HCT116 (cell line): ENCODE measurements around the gene KCNAB2. TPM values are rescaled to one million over a fixed set of nuclear protein-coding genes. Genes with fewer than 3 reads are reported as not detected.

Experiments used
- ATAC-seq: fragments of 200-7000 bp; cut with Tn5 transposase; 2 replicates; pipeline ENCODE4 v1.9.1; 2020; ENCODE audit warnings: mild to moderate bottlenecking, moderate library complexity
- BruUV-seq: library from RNA; stranded (reverse); fragments of 400-500 nt; replicated peaks from 2 replicates; lab custom pipeline; 2021; lab: Mats Ljungman, UMichigan
- CTCF ChIA-PET: fragments of 300-600 bp; sonication (Branson Sonifier 250); formaldehyde crosslinking; loops from one replicate; lab custom pipeline; 2021; ENCODE audit warnings: antibody characterized with exemption; lab: Charles Lee
- POLR2A ChIA-PET: fragments of 300-600, 350-600 bp; sonication (Branson Sonifier 250); formaldehyde crosslinking; loops from one replicate; lab custom pipeline; 2021; ENCODE audit warnings: antibody characterized with exemption; lab: Charles Lee
- RAD21 ChIA-PET, 2 experiments: fragments of 300-600 bp; sonication (Branson Sonifier 250); formaldehyde crosslinking; loops; one replicate each; lab custom pipeline; 2023; ENCODE audit warnings: low total read pairs in 2 of 2; ENCODE audit not compliant: uncharacterized antibody in 2 of 2, unreplicated experiment in 2 of 2, low non-redundant PET in 1 of 2; lab: Charles Lee
- DNase-seq: peaks from one replicate; pipeline ENCODE4 v3.0.0-alpha.2; 2010; ENCODE audit warnings: low read depth, low spot score
- H2AFZ ChIP-seq: fragments of 200-600 bp; shearing (Covaris generic), sonication (generic); 2 replicates; pipeline ENCODE4 v1.6.1; 2017; ENCODE audit warnings: low read depth, mixed run types, mixed read lengths, antibody characterized with exemption, low read length; ENCODE audit not compliant: poor library complexity, severe bottlenecking
- H3K27ac ChIP-seq: 2 replicates; pipeline ENCODE4 v1.5.1; 2012; ENCODE audit warnings: low read depth, low read length
- H3K27me3 ChIP-seq: fragments of 200-600 bp; sonication (generic); 2 replicates; pipeline ENCODE4 v1.6.1; 2016; ENCODE audit warnings: mixed run types, low read length, mixed read lengths; ENCODE audit not compliant: insufficient read depth
- H3K36me3 ChIP-seq, 2 experiments: fragments of 200-500 bp in 1 of 2; fragments of 200-600 bp in 1 of 2; sonication (Bioruptor generic) in 1 of 2; sonication (generic) in 1 of 2; 2 replicates each; pipeline versions ENCODE4 v1.5.1 to v1.6.1; 2014 to 2016; ENCODE audit warnings: low read length in 2 of 2, inconsistent platforms in 1 of 2, mixed read lengths in 1 of 2, mixed run types in 1 of 2; ENCODE audit not compliant: insufficient read depth in 2 of 2, control insufficient read depth in 1 of 2
- H3K4me1 ChIP-seq, 2 experiments: fragments of 200-600 bp in 1 of 2; sonication (generic) in 1 of 2; 2 replicates each; pipeline versions ENCODE4 v1.5.1 to v1.6.1; 2012 to 2017; ENCODE audit warnings: low read length in 2 of 2, inconsistent platforms in 1 of 2, mild to moderate bottlenecking in 1 of 2, mixed read lengths in 1 of 2, mixed run types in 1 of 2, moderate library complexity in 1 of 2; ENCODE audit not compliant: insufficient read depth in 2 of 2, control insufficient read depth in 1 of 2
- H3K4me2 ChIP-seq: fragments of 200-600 bp; sonication (generic); 2 replicates; pipeline ENCODE4 v1.6.1; 2017; ENCODE audit warnings: mixed run types, low read length, mixed read lengths
- H3K4me3 ChIP-seq, 2 experiments: fragments of 200-600 bp in 1 of 2; sonication (generic) in 1 of 2; replicated peaks in 1 of 2; 2 replicates each; pipeline ENCODE4 v1.5.1; 2011 to 2016; ENCODE audit warnings: low read length in 2 of 2, control low read depth in 1 of 2, low read depth in 1 of 2, mild to moderate bottlenecking in 1 of 2, mixed read lengths in 1 of 2, mixed run types in 1 of 2
- H3K79me2 ChIP-seq: fragments of 200-600 bp; sonication (generic); 2 replicates; pipeline ENCODE4 v1.6.1; 2017; ENCODE audit warnings: mild to moderate bottlenecking, mixed run types, low read length, moderate library complexity, mixed read lengths; ENCODE audit not compliant: insufficient read depth
- H3K9ac ChIP-seq: fragments of 200-600 bp; sonication (generic); 2 replicates; pipeline ENCODE4 v1.6.1; 2016; ENCODE audit warnings: low read length, mixed read lengths
- H3K9me2 ChIP-seq: fragments of 200-600 bp; sonication (generic), shearing (Covaris generic); 2 replicates; pipeline ENCODE4 v1.6.1; 2017; ENCODE audit warnings: mixed run types, mild to moderate bottlenecking, moderate library complexity; ENCODE audit not compliant: insufficient read depth
- H3K9me3 ChIP-seq, 2 experiments: fragments of 200-500 bp in 1 of 2; fragments of 200-600 bp in 1 of 2; sonication (Bioruptor generic) in 1 of 2; sonication (generic) in 1 of 2; 2 replicates each; pipeline ENCODE4 v1.6.1; 2014 to 2017; ENCODE audit warnings: low read length in 2 of 2, mixed read lengths in 2 of 2, inconsistent platforms in 1 of 2, low read depth in 1 of 2, mild to moderate bottlenecking in 1 of 2, mixed run types in 1 of 2, moderate library complexity in 1 of 2; ENCODE audit not compliant: control insufficient read depth in 1 of 2, insufficient read depth in 1 of 2
- H4K20me1 ChIP-seq: fragments of 200-600 bp; sonication (generic), shearing (Covaris generic); 2 replicates; pipeline ENCODE4 v1.6.1; 2017; ENCODE audit warnings: mixed run types, mild to moderate bottlenecking, moderate library complexity; ENCODE audit not compliant: insufficient read depth
- CBX3 ChIP-seq: IDR thresholded peaks from 2 replicates; pipeline ENCODE4 v1.6.1; 2012; ENCODE audit warnings: low read depth
- CTCF ChIP-seq, 3 experiments: fragments of 200-600 bp in 1 of 3; sonication (generic) in 1 of 3; IDR thresholded peaks in 2 of 3; conservative IDR thresholded peaks in 1 of 3; 2 replicates each; pipeline ENCODE4 v1.5.1; 2012 to 2017; ENCODE audit warnings: low read depth in 2 of 3, low read length in 2 of 3, antibody characterized with exemption in 1 of 3, borderline replicate concordance in 1 of 3, control low read depth in 1 of 3, mild to moderate bottlenecking in 1 of 3, mixed read lengths in 1 of 3, mixed run types in 1 of 3, moderate library complexity in 1 of 3; ENCODE audit not compliant: insufficient read depth in 1 of 3
- EGR1 ChIP-seq: IDR thresholded peaks from 2 replicates; pipeline ENCODE4 v1.6.1; 2012; ENCODE audit warnings: low read depth
- EZH2 ChIP-seq: fragments of 200-600 bp; sonication (generic); IDR thresholded peaks from 2 replicates; pipeline ENCODE4 v1.6.1; 2017; ENCODE audit warnings: antibody characterized with exemption, mixed run types
- EZH2phosphoT487 ChIP-seq: fragments of 200-600 bp; IDR thresholded peaks from 2 replicates; pipeline ENCODE4 v1.6.1; 2018; ENCODE audit warnings: antibody characterized with exemption, borderline replicate concordance
- FOSL1 ChIP-seq: IDR thresholded peaks from 2 replicates; pipeline ENCODE4 v1.6.1; 2012; ENCODE audit warnings: low read depth
- JUND ChIP-seq: IDR thresholded peaks from 2 replicates; pipeline ENCODE4 v1.6.1; 2012
- POLR2AphosphoS5 ChIP-seq: IDR thresholded peaks from 2 replicates; pipeline ENCODE4 v1.6.1; 2011; ENCODE audit warnings: mild to moderate bottlenecking, low read depth, low read length, moderate library complexity
- RAD21 ChIP-seq: IDR thresholded peaks from 2 replicates; pipeline ENCODE4 v1.6.1; 2012; ENCODE audit warnings: low read depth, mild to moderate bottlenecking
- SIN3A ChIP-seq: IDR thresholded peaks from 2 replicates; pipeline ENCODE4 v1.6.1; 2012; ENCODE audit warnings: low read depth
- SP1 ChIP-seq: IDR thresholded peaks from 2 replicates; pipeline ENCODE4 v1.6.1; 2012; ENCODE audit warnings: low read depth
- TCF7L2 ChIP-seq: IDR thresholded peaks from 2 replicates; pipeline ENCODE4 v1.7.0; 2011; ENCODE audit warnings: borderline replicate concordance, inconsistent platforms; ENCODE audit not compliant: insufficient read depth, insufficient read length; ENCODE audit errors: extremely low read depth
- ZFX ChIP-seq: fragments of 450-650 bp; IDR thresholded peaks from 2 replicates; pipeline ENCODE4 v1.6.1; 2017
- ZNF274 ChIP-seq: fragments of 200-500 bp; sonication (Bioruptor generic); IDR thresholded peaks from 2 replicates; pipeline ENCODE4 v1.6.1; 2014; ENCODE audit warnings: mild to moderate bottlenecking, low read depth, low read length, inconsistent platforms
- intact Hi-C: fragments of 100-400 bp; cut with micrococcal nuclease; formaldehyde crosslinking; loops from 2 replicates; pipeline ENCODE4 v1.10.0; 2022
- total RNA-seq: library from RNA; stranded (reverse); gene quantifications from one replicate; pipeline ENCODE4 v1.2.1, GENCODE V29; 2021; ENCODE audit not compliant: unreplicated experiment
- TF ChIP-seq, protein P1 (sequence below): IDR thresholded peaks from 2 replicates; pipeline ENCODE4 v1.6.1; 2012; ENCODE audit warnings: low read depth
- TF ChIP-seq, protein P2 (sequence below): IDR thresholded peaks from 2 replicates; pipeline ENCODE4 v1.6.1; 2011; ENCODE audit warnings: mild to moderate bottlenecking, low read length, moderate library complexity; ENCODE audit not compliant: insufficient replicate concordance; ENCODE audit errors: extremely low read depth
- TF ChIP-seq, protein P3 (sequence below): IDR thresholded peaks from 2 replicates; pipeline ENCODE4 v1.6.1; 2012

Gene KCNAB2
- total RNA-seq, 1 experiment from 2014 or later: 18.1 TPM

DNA sequence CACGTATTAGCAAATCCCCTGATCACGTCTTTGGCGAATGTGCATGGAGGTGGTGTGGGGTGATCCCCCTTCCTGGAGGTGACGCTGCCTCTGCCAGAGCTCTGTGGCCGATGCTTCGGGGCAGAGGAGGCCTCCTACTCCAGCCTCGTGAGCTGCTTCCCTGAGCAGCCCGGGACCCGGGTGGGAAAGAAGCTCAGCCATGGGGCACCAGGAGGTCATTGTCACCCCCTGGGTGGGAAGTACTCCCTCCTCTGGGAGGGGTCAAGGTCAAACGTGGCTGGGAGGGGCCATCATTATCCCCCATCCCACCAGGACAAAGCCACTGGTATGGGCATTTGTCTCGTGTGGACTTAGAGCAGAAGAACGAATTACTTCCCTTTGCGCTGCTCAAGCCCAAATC, 40.7 kb downstream of the KCNAB2 start:
- H2AFZ ChIP-seq: no peak overlapping the region
- RAD21 ChIA-PET: no interaction called here
- H3K27ac ChIP-seq: no peak overlapping the region
- H3K4me2 ChIP-seq: no peak overlapping the region
- DNase-seq: no peak
- H3K36me3 ChIP-seq: no peaks in the 10 kb centered on the region
- no peak for TF ChIP-seq TCF7L2
- TF ChIP-seq JUND: no peak
- TF ChIP-seq CBX3: no peak
- TF ChIP-seq, protein P1, sequence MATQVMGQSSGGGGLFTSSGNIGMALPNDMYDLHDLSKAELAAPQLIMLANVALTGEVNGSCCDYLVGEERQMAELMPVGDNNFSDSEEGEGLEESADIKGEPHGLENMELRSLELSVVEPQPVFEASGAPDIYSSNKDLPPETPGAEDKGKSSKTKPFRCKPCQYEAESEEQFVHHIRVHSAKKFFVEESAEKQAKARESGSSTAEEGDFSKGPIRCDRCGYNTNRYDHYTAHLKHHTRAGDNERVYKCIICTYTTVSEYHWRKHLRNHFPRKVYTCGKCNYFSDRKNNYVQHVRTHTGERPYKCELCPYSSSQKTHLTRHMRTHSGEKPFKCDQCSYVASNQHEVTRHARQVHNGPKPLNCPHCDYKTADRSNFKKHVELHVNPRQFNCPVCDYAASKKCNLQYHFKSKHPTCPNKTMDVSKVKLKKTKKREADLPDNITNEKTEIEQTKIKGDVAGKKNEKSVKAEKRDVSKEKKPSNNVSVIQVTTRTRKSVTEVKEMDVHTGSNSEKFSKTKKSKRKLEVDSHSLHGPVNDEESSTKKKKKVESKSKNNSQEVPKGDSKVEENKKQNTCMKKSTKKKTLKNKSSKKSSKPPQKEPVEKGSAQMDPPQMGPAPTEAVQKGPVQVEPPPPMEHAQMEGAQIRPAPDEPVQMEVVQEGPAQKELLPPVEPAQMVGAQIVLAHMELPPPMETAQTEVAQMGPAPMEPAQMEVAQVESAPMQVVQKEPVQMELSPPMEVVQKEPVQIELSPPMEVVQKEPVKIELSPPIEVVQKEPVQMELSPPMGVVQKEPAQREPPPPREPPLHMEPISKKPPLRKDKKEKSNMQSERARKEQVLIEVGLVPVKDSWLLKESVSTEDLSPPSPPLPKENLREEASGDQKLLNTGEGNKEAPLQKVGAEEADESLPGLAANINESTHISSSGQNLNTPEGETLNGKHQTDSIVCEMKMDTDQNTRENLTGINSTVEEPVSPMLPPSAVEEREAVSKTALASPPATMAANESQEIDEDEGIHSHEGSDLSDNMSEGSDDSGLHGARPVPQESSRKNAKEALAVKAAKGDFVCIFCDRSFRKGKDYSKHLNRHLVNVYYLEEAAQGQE: no peak
- TF ChIP-seq, protein P2, sequence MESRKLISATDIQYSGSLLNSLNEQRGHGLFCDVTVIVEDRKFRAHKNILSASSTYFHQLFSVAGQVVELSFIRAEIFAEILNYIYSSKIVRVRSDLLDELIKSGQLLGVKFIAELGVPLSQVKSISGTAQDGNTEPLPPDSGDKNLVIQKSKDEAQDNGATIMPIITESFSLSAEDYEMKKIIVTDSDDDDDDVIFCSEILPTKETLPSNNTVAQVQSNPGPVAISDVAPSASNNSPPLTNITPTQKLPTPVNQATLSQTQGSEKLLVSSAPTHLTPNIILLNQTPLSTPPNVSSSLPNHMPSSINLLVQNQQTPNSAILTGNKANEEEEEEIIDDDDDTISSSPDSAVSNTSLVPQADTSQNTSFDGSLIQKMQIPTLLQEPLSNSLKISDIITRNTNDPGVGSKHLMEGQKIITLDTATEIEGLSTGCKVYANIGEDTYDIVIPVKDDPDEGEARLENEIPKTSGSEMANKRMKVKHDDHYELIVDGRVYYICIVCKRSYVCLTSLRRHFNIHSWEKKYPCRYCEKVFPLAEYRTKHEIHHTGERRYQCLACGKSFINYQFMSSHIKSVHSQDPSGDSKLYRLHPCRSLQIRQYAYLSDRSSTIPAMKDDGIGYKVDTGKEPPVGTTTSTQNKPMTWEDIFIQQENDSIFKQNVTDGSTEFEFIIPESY: no peak
- no peak for TF ChIP-seq FOSL1
- TF ChIP-seq SIN3A: no peak
- no peak for TF ChIP-seq SP1
- TF ChIP-seq EGR1: no peak
- TF ChIP-seq ZFX: no peak
- TF ChIP-seq EZH2: no peak
- no peak for TF ChIP-seq CTCF (IDR thresholded peaks at IDR 0.05 in 2 of 3, conservative IDR thresholded peaks at IDR 0.05 in 1 of 3; ENCODE audit: borderline replicate concordance in 1 of 3, insufficient read depth in 1 of 3, low read depth in 2 of 3, low read length in 2 of 3)
- TF ChIP-seq ZNF274: no peak
- TF ChIP-seq POLR2AphosphoS5: no peak
- TF ChIP-seq RAD21: no peak
- TF ChIP-seq, protein P3, sequence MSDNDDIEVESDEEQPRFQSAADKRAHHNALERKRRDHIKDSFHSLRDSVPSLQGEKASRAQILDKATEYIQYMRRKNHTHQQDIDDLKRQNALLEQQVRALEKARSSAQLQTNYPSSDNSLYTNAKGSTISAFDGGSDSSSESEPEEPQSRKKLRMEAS: no peak
- TF ChIP-seq EZH2phosphoT487: no peak
- TF ChIP-seq, all 23 proteins: peak for 0
- Histone ChIP-seq H3K9me3 (no peaks in the 10 kb centered on the region), H3K4me1 (no peaks in the 10 kb centered on the region), H3K9me2 (no peaks in the 10 kb centered on the region), H3K9ac (no peak overlapping the region), H3K79me2 (no peaks in the 10 kb centered on the region), H3K4me3 (no peak overlapping the region), H4K20me1 (no peaks in the 10 kb centered on the region), H3K27me3 (no peaks in the 10 kb centered on the region)
- ATAC-seq: no peak
- CTCF ChIA-PET: no interaction called here
- BruUV-seq: no TSS peak
- intact Hi-C loops: no loop called here
- POLR2A ChIA-PET: no interaction called here
